ENCODE data around the gene ZNF511.

DNA sequence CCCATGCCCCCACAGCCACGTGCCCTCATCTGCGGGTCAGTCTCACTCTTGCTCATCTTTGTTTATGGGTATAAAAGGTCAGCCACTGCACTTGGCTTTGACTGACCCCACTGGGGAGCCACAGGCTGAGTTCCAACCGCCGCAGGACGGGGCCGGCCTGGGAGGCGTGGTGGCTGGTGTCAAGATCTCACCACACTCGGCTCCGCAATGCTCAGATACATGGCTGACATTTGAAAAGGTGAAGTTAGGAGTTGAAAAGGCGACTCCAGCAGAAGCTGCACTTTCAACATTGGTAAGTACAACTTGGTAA, 14.9 kb upstream of the ZNF511 start:
- no peak for TF ChIP-seq POLR2A (IDR thresholded peaks at IDR 0.05; ENCODE audit: low read length)
- TF ChIP-seq GATA1 (IDR thresholded peaks at IDR 0.05; ENCODE audit: low read depth, low read length) = no peak
